ENCODE results near the gene TMEM202.

TMEM202 gene

DNA sequence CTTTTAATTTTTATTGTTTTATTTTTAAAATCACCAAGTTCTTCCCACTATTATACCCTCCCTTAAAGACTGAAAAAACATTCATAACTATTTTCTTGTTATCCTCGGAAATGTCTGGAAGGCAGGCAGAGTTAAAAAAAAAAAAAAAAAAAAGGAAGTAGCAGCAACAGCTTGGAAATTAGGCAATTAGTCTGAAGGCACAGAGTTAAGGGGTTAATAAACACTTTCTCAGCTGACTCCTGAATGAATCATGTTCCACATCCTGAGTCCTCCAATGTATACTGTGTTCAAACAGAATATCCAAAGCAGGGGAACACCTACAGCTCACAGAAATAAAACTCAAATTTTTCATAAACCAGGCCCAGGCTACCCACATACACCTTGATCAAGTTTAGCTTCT, 28.1 kb upstream of the TMEM202 start:
- Histone ChIP-seq H3K27me3 (ENCODE audit: insufficient read depth, low read length) (no peaks in the 10 kb centered on the region), H3K9me3 (ENCODE audit: low read length) (no peaks in the 10 kb centered on the region), H3F3A (ENCODE audit: insufficient read depth, low read length) (no peaks in the 10 kb centered on the region), H3K4me1 (ENCODE audit: insufficient read depth, low read length, severe bottlenecking) (peaks cover 10% of the 10 kb centered on the region), H2AFZ (ENCODE audit: low read length) (no peak overlapping the region), H3K9ac (ENCODE audit: low read length) (no peak overlapping the region), H4K20me1 (ENCODE audit: insufficient read depth, low read length) (no peaks in the 10 kb centered on the region), H3K79me2 (ENCODE audit: insufficient read depth, low read length) (peaks cover 19% of the 10 kb centered on the region), H3K4me3 (ENCODE audit: low read depth, low read length, poor library complexity, severe bottlenecking) (no peak overlapping the region), H3K4me2 (ENCODE audit: low read length) (no peak overlapping the region), H3K36me3 (ENCODE audit: insufficient read depth, low read length) (peaks cover 7% of the 10 kb centered on the region; the same call in 1 of the 2 replicates), H3K27ac (ENCODE audit: low read depth, low read length, poor library complexity, severe bottlenecking) (no peak overlapping the region), H3K9me2 (ENCODE audit: low read depth, low read length) (no peaks in the 10 kb centered on the region)
- TF ChIP-seq, protein P1, sequence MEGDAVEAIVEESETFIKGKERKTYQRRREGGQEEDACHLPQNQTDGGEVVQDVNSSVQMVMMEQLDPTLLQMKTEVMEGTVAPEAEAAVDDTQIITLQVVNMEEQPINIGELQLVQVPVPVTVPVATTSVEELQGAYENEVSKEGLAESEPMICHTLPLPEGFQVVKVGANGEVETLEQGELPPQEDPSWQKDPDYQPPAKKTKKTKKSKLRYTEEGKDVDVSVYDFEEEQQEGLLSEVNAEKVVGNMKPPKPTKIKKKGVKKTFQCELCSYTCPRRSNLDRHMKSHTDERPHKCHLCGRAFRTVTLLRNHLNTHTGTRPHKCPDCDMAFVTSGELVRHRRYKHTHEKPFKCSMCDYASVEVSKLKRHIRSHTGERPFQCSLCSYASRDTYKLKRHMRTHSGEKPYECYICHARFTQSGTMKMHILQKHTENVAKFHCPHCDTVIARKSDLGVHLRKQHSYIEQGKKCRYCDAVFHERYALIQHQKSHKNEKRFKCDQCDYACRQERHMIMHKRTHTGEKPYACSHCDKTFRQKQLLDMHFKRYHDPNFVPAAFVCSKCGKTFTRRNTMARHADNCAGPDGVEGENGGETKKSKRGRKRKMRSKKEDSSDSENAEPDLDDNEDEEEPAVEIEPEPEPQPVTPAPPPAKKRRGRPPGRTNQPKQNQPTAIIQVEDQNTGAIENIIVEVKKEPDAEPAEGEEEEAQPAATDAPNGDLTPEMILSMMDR (IDR thresholded peaks at IDR 0.05; ENCODE audit: low read length), result no peak
- no peak for TF ChIP-seq EZH2 (IDR thresholded peaks at IDR 0.05; ENCODE audit: borderline replicate concordance, low read length)

DNA sequence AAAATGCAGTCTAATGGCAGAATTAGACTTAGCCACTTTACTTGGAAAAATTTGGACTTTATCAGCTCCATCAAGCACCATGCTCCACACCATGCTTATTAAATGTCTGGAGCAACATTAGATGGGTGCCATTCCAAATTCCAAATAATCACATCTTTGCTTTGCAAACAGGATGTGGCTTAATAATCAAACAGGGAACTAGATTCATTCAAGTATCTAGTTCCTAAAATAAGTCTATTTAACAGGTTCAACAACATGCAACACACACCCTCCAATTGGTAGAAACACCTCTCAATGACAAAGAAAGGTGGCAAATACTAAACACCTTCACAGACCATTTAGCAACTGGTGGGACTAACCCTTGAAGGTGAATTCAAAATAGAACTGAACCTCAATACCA, 25.7 kb upstream of the TMEM202 start:
- Histone ChIP-seq H3K4me1 (ENCODE audit: insufficient read depth, low read length, severe bottlenecking) (peaks cover 22% of the 10 kb centered on the region), H3K36me3 (ENCODE audit: insufficient read depth, low read length) (0 out of 2 replicates have a peak, but pooled peaks cover 4% of the 10 kb centered on the region), H3K4me2 (ENCODE audit: low read length) (no peak overlapping the region), H3K79me2 (ENCODE audit: insufficient read depth, low read length) (peaks cover 24% of the 10 kb centered on the region), H3K4me3 (ENCODE audit: low read depth, low read length, poor library complexity, severe bottlenecking) (no peak overlapping the region), H4K20me1 (ENCODE audit: insufficient read depth, low read length) (no peaks in the 10 kb centered on the region), H3F3A (ENCODE audit: insufficient read depth, low read length) (no peaks in the 10 kb centered on the region), H3K27me3 (ENCODE audit: insufficient read depth, low read length) (no peaks in the 10 kb centered on the region), H3K9me3 (ENCODE audit: low read length) (no peaks in the 10 kb centered on the region), H3K27ac (ENCODE audit: low read depth, low read length, poor library complexity, severe bottlenecking) (no peak overlapping the region), H3K9me2 (ENCODE audit: low read depth, low read length) (no peaks in the 10 kb centered on the region), H2AFZ (ENCODE audit: low read length) (no peak overlapping the region), H3K9ac (ENCODE audit: low read length) (no peak overlapping the region)
- no peak for TF ChIP-seq EZH2 (IDR thresholded peaks at IDR 0.05; ENCODE audit: borderline replicate concordance, low read length)
- TF ChIP-seq, protein P1 (IDR thresholded peaks at IDR 0.05; ENCODE audit: low read length), result no peak

DNA sequence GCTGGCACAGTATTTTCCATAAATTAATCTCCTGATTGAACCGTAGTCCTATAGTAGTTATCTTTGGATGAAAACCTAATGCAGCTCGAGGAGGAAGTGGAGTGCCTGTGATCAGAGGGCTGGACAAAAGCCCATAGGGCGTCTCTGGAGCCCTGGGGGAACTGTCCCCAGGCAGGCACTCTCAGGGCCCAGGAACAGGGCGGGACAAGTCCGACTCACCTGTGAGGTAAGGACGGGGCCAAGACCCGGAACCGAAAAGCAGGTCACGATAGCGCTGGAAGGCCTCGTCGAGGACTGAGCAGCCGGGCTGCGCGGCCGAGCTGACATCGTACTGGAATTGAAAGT, 22.6 kb upstream of the TMEM202 start:
- Histone ChIP-seq H3K9me3 (ENCODE audit: low read length) (no peaks in the 10 kb centered on the region), H3K79me2 (ENCODE audit: insufficient read depth, low read length) (peaks cover 24% of the 10 kb centered on the region), H3K36me3 (ENCODE audit: insufficient read depth, low read length) (no peaks in the 10 kb centered on the region), H3K4me1 (ENCODE audit: insufficient read depth, low read length, severe bottlenecking) (peaks cover 22% of the 10 kb centered on the region), H3F3A (ENCODE audit: insufficient read depth, low read length) (no peaks in the 10 kb centered on the region), H3K9ac (ENCODE audit: low read length) (peak overlapping the region; percentile 78), H2AFZ (ENCODE audit: low read length) (peak overlapping the region; percentile 17), H3K4me3 (ENCODE audit: low read depth, low read length, poor library complexity, severe bottlenecking) (peak overlapping the region; percentile 93), H3K4me2 (ENCODE audit: low read length) (peak overlapping the region; percentile 80), H3K27ac (ENCODE audit: low read depth, low read length, poor library complexity, severe bottlenecking) (peak overlapping the region; percentile 43), H3K27me3 (ENCODE audit: insufficient read depth, low read length) (no peaks in the 10 kb centered on the region), H4K20me1 (ENCODE audit: insufficient read depth, low read length) (no peaks in the 10 kb centered on the region), H3K9me2 (ENCODE audit: low read depth, low read length) (no peaks in the 10 kb centered on the region)
- TF ChIP-seq EZH2 (IDR thresholded peaks at IDR 0.05; ENCODE audit: borderline replicate concordance, low read length), result no peak
- TF ChIP-seq, protein P1 (IDR thresholded peaks at IDR 0.05; ENCODE audit: low read length), result no peak

All from OCI-LY1 (cell line).